NCI-H128 (cell line): Measurements from ENCODE around the gene RASAL1.

Source experiments
- DNase-seq: peaks from one replicate; lab custom pipeline; 2025; ENCODE audit not compliant: unreplicated experiment; lab: John Stamatoyannopoulos, UW

RASAL1 gene

GRCh38 chr12:113077859-113078255 is 57.7 kb downstream of the RASAL1 start:
- no peak for DNase-seq

- DNase-seq, result no peak
These were observed 58.3 kb downstream of the RASAL1 start for GRCh38 chr12:113077057-113077858.

GRCh38 chr12:113075137-113075683 is 60.4 kb downstream of the RASAL1 start:
- no peak for DNase-seq

GRCh38 chr12:113073586-113073985 is 62.0 kb downstream of the RASAL1 start:
- no peak for DNase-seq

- DNase-seq, result no peak
These were observed 63.4 kb downstream of the RASAL1 start for GRCh38 chr12:113072136-113072535.

GRCh38 chr12:113071135-113072112 is 64.1 kb downstream of the RASAL1 start:
- no peak for DNase-seq

GRCh38 chr12:113070117-113070906 is 65.2 kb downstream of the RASAL1 start:
- no peak for DNase-seq

GRCh38 chr12:113069751-113070116 is 65.8 kb downstream of the RASAL1 start:
- DNase-seq, result no peak

- DNase-seq, result no peak
These were observed 66.4 kb downstream of the RASAL1 start for GRCh38 chr12:113069149-113069548.

GRCh38 chr12:113067987-113068935 is 67.3 kb downstream of the RASAL1 start:
- DNase-seq, result no peak

- no peak for DNase-seq
These were observed 68.7 kb downstream of the RASAL1 start for GRCh38 chr12:113066813-113067400.

- no peak for DNase-seq
These were observed 70.2 kb downstream of the RASAL1 start for GRCh38 chr12:113065126-113066007.

GRCh38 chr12:113064395-113065125 is 71.0 kb downstream of the RASAL1 start:
- no peak for DNase-seq

- DNase-seq, result no peak
These were observed 71.9 kb downstream of the RASAL1 start for GRCh38 chr12:113063396-113064350.

GRCh38 chr12:113062502-113063395 is 72.8 kb downstream of the RASAL1 start:
- DNase-seq, result no peak
